Measurements from ENCODE around the gene HBD.

DNA sequence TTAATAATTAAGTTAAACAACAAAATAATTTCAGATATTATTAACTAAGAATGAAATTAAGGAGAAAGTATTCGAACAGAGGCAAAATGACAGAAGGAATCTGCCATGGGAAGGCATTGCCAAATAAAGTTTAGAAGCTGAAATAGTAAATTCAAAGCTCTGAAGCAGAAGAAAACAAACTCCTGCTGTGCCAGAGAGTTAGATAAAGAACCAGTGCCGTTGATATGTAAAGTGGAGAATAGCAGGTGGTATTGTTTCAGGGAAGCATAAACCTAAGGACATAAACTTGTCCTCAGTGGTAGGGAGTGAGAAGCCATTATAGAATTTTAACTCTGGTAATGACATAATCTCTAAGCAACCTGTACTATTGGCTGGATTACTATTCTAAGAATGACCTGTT, 23.0 kb upstream of the HBD start:
- TF ChIP-seq, protein P1, sequence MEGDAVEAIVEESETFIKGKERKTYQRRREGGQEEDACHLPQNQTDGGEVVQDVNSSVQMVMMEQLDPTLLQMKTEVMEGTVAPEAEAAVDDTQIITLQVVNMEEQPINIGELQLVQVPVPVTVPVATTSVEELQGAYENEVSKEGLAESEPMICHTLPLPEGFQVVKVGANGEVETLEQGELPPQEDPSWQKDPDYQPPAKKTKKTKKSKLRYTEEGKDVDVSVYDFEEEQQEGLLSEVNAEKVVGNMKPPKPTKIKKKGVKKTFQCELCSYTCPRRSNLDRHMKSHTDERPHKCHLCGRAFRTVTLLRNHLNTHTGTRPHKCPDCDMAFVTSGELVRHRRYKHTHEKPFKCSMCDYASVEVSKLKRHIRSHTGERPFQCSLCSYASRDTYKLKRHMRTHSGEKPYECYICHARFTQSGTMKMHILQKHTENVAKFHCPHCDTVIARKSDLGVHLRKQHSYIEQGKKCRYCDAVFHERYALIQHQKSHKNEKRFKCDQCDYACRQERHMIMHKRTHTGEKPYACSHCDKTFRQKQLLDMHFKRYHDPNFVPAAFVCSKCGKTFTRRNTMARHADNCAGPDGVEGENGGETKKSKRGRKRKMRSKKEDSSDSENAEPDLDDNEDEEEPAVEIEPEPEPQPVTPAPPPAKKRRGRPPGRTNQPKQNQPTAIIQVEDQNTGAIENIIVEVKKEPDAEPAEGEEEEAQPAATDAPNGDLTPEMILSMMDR (IDR thresholded peaks at IDR 0.05): no peak
- no peak for TF ChIP-seq POLR2A (IDR thresholded peaks at IDR 0.05)

Data from heart left ventricle (tissue), 13 donors.